Tibial nerve (tissue), 4 donors: ENCODE measurements around the gene LINC01488.

Source experiments
- EP300 ChIP-seq, 2 donors: sonication (generic); formaldehyde crosslinking; IDR thresholded peaks; one replicate each; pipeline ENCODE4 v1.6.1; 2017; ENCODE audit warnings: antibody characterized with exemption in 2 of 2, mild to moderate bottlenecking in 1 of 2
- POLR2A ChIP-seq, 2 donors: fragments of 450-650 bp; IDR thresholded peaks; one replicate each; pipeline ENCODE4 v1.6.1; 2017; ENCODE audit warnings: antibody characterized with exemption in 2 of 2, mild to moderate bottlenecking in 2 of 2, moderate library complexity in 2 of 2
- TF ChIP-seq, protein P1 (sequence below), 5 experiments: fragments of 200-600 bp in 3 of 5; fragments of 450-650 bp in 2 of 5; sonication (generic) in 3 of 5; IDR thresholded peaks; one replicate each; pipeline ENCODE4 v1.5.1; 2016 to 2019; ENCODE audit warnings: antibody characterized with exemption in 5 of 5, mild to moderate bottlenecking in 3 of 5, moderate library complexity in 2 of 5

DNA sequence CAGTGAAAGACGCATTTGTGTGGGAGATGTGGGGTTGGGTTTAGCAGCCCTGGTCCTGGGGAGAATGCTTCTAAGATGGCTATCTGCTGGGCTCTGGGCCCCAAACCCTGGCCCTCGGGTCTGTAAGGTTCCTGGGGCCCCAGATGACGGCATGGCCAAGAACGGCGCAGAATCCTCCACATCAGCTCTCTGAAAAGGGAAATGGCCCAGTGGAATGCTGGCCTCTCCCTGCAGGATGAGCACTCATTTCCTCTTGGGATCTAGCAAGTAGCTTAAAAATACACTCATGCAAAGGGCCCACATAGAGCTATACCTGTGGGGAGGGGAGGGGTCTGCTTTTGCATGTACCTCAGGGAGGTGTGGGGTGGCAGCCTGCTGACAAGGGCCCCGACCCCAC is 37.5 kb upstream of the LINC01488 start:
- TF ChIP-seq EP300 (IDR thresholded peaks at IDR 0.05): no peak
- no peak for TF ChIP-seq POLR2A (IDR thresholded peaks at IDR 0.05)
- TF ChIP-seq, protein P1, sequence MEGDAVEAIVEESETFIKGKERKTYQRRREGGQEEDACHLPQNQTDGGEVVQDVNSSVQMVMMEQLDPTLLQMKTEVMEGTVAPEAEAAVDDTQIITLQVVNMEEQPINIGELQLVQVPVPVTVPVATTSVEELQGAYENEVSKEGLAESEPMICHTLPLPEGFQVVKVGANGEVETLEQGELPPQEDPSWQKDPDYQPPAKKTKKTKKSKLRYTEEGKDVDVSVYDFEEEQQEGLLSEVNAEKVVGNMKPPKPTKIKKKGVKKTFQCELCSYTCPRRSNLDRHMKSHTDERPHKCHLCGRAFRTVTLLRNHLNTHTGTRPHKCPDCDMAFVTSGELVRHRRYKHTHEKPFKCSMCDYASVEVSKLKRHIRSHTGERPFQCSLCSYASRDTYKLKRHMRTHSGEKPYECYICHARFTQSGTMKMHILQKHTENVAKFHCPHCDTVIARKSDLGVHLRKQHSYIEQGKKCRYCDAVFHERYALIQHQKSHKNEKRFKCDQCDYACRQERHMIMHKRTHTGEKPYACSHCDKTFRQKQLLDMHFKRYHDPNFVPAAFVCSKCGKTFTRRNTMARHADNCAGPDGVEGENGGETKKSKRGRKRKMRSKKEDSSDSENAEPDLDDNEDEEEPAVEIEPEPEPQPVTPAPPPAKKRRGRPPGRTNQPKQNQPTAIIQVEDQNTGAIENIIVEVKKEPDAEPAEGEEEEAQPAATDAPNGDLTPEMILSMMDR (IDR thresholded peaks at IDR 0.05): no peak
